Measurements from ENCODE around the gene POTEH.
"Not testable (repeated sequence)": the region's sequence is repeated elsewhere in the genome, so short reads cannot be mapped to it uniquely, and the experiment has no call there.

The POTEH gene

DNA sequence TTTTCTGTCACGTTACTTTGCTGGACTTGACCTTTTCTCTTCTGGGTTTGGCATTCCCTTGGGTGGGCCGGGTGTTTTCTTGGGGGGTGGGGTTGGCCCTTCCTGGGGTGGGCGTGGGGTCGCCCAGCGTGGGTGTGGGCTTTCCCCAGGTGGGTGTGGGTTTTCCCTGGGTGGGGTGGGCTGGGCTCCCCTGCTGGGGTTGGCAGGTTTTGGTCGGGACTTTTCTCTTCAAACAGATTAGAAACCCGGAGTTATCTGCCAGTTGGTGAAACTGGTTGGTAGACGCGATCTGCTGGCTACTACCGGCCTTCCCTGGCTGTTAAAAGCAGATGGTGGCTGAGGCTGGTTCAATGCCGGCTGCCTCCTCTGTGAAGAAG, at the start of gene POTEH:
TSS of gene POTEH (plus strand) at position 278 of the 377 bp plus-strand sequence. CDS start at position 330, 52 bp downstream.
- H3K9me3 ChIP-seq (ENCODE audit: control insufficient read depth, low read length); H3K4me3 ChIP-seq (ENCODE audit: low read length); H3K36me3 ChIP-seq (ENCODE audit: control insufficient read depth, insufficient read depth, low read length); H3K9ac ChIP-seq (ENCODE audit: low read length); H3K27me3 ChIP-seq (ENCODE audit: control insufficient read depth, insufficient read depth, low read length); H3K4me1 ChIP-seq (ENCODE audit: control insufficient read depth, insufficient read depth, low read length): not testable (repeated sequence)

DNA sequence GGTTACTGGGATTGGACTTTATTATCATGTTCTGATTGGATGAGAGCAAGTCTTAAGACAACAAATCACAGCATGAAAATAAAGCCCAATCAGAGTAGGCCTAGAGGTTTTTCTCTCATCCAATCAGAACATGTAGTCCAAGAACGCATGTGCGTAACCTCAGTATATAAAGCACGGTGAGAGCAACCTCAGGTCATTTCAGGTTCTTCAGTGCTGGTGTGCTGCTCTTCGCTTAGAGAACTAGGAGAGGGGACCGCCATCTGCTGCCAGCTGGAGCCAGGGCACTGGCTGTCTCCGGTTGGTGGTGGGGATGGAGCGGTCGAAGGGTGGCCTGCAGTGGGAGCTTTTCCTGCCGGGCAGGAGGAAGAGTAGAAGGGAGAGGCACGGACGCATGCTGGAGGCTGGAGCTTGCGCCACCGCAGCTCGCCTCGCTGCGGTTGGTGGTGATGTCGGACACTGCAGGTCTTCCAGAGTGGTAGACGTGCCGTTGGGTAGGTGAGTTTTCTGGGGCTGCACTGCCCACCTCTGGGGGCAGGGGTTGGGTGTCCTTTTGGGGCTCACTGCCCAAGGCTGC, 47.5 kb upstream of the POTEH start:
- H3K9ac ChIP-seq (ENCODE audit: low read length); H3K36me3 ChIP-seq (ENCODE audit: control insufficient read depth, insufficient read depth, low read length); H3K9me3 ChIP-seq (ENCODE audit: control insufficient read depth, low read length); H3K4me3 ChIP-seq (ENCODE audit: low read length); H3K27me3 ChIP-seq (ENCODE audit: control insufficient read depth, insufficient read depth, low read length); H3K4me1 ChIP-seq (ENCODE audit: control insufficient read depth, insufficient read depth, low read length): not testable (repeated sequence)

DNA sequence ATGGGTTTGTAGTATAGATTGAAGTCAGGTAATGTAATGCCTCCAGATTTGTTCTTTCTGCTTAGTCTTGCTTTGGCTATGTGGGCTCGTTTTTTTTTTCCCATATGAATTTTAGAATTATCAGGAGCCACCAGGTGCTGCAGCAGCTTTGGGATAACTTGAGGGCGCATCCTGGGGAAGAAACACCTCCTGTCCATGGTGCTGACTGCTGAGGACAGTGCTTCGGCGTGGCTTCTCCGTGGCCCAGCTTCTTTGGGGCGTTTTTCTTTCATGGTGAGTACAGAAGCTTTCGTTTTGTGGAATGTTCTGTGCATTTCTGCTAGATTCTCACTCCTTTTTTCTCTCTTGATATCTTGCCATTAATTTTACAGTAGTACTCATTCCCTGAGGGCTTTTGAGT, 37.9 kb upstream of the POTEH start:
- H3K36me3 ChIP-seq (ENCODE audit: control insufficient read depth, insufficient read depth, low read length); H3K27me3 ChIP-seq (ENCODE audit: control insufficient read depth, insufficient read depth, low read length); H3K4me1 ChIP-seq (ENCODE audit: control insufficient read depth, insufficient read depth, low read length); H3K9me3 ChIP-seq (ENCODE audit: control insufficient read depth, low read length); H3K9ac ChIP-seq (ENCODE audit: low read length); H3K4me3 ChIP-seq (ENCODE audit: low read length): not testable (repeated sequence)

DNA sequence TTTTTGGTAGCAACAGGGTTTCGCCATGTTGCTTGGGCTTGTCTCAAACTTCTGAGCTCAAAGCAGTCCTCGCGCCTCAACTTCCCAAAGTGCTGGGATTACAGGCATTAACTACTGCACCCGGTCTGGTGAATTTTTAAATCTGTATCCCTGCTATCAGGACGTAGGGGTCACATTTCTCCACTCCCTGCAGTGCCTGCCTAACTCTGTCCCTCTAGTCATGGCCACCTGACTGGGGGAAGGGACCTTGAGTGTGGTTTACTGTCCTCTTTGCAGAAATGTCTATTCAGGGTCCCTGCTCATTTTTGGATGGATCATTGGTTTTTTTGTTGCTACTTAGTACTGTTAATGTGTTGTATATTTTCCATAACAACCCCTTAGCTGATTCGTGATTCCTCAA, 37.1 kb upstream of the POTEH start:
- not testable (repeated sequence) for H3K36me3 ChIP-seq (ENCODE audit: control insufficient read depth, insufficient read depth, low read length); H3K9ac ChIP-seq (ENCODE audit: low read length); H3K9me3 ChIP-seq (ENCODE audit: control insufficient read depth, low read length); H3K27me3 ChIP-seq (ENCODE audit: control insufficient read depth, insufficient read depth, low read length); H3K4me3 ChIP-seq (ENCODE audit: low read length); H3K4me1 ChIP-seq (ENCODE audit: control insufficient read depth, insufficient read depth, low read length)

DNA sequence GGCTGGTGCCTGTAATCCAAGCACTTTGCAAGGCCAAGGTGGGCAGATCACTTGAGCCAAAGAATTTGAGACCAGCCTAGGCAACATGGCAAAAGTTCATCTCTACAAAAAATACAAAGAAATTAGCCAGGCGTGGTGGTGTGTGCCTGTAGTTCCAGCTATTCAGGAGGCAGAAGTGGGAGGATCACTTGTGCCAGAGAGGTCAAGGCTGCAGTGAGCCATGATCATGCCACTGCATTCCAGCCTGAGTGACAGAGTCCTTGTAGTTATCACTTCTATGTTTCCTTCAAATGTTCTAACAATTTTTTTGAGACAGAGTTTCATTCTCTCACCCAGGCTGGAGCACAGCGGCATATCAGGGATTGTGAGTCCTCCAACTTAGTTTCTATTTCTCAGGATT, 36.6 kb upstream of the POTEH start:
- H3K9me3 ChIP-seq (ENCODE audit: control insufficient read depth, low read length); H3K36me3 ChIP-seq (ENCODE audit: control insufficient read depth, insufficient read depth, low read length); H3K4me1 ChIP-seq (ENCODE audit: control insufficient read depth, insufficient read depth, low read length); H3K27me3 ChIP-seq (ENCODE audit: control insufficient read depth, insufficient read depth, low read length); H3K4me3 ChIP-seq (ENCODE audit: low read length); H3K9ac ChIP-seq (ENCODE audit: low read length): not testable (repeated sequence)

DNA sequence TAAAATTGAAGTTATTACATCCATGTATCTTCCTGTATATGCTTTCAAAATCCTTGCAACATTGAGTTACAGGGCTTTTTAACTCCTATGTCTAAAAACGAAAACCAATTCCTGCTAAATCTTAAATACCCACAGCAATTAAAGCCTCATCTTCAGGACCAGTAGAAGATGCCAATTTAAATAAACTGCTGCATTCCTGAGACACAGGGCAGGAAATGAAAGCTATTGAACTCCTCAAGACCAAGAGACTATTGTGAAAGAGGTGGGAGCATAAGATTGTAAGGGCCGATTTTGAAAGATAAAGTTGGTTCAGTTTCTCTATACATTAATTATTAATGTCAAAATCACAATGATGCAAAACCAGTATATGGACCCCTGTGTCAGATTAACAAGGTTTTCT, 28.7 kb upstream of the POTEH start:
- not testable (repeated sequence) for H3K27me3 ChIP-seq (ENCODE audit: control insufficient read depth, insufficient read depth, low read length); H3K4me1 ChIP-seq (ENCODE audit: control insufficient read depth, insufficient read depth, low read length); H3K4me3 ChIP-seq (ENCODE audit: low read length); H3K9ac ChIP-seq (ENCODE audit: low read length); H3K9me3 ChIP-seq (ENCODE audit: control insufficient read depth, low read length); H3K36me3 ChIP-seq (ENCODE audit: control insufficient read depth, insufficient read depth, low read length)

DNA sequence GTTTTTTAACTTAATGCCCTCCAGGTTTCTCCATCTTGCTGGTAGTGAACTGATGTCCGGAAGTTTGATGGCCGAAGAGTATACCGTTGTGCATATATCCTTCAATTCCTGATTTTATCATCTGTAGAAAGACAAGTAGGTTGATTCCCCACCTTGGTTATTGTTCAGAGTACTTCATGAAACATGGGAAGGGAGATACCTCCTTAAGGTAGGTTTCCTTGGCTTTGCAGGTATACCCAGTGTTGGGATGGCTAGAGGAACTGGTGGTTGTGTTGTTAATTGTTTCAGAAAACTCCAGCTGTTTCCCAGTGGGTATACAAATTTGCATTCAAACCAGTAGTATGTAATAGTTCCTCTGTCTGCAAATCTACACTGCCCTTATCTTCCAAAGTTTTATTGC, 25.1 kb upstream of the POTEH start:
- not testable (repeated sequence) for H3K4me3 ChIP-seq (ENCODE audit: low read length); H3K27me3 ChIP-seq (ENCODE audit: control insufficient read depth, insufficient read depth, low read length); H3K9ac ChIP-seq (ENCODE audit: low read length); H3K9me3 ChIP-seq (ENCODE audit: control insufficient read depth, low read length); H3K36me3 ChIP-seq (ENCODE audit: control insufficient read depth, insufficient read depth, low read length); H3K4me1 ChIP-seq (ENCODE audit: control insufficient read depth, insufficient read depth, low read length)

DNA sequence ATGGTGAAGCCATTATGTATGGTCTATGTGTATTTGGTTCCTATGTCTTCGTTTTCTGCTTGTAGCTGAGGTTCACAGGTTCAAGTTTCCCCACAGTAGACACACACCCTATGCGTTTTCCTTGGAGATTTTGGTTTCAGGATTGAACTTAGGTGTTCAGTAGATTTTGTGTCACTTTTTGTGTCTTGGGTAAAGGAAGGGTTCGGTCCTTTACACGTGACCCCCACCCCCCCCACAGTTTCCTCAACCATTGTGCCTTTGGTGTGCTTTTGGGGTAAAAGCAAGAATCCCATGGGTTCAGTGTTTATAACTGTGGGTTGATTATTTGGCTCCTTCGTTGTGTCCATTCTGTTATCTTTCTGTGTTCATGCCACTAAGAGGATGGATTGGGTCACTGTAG, 24.3 kb upstream of the POTEH start:
- H3K27me3 ChIP-seq (ENCODE audit: control insufficient read depth, insufficient read depth, low read length); H3K4me3 ChIP-seq (ENCODE audit: low read length); H3K9me3 ChIP-seq (ENCODE audit: control insufficient read depth, low read length); H3K36me3 ChIP-seq (ENCODE audit: control insufficient read depth, insufficient read depth, low read length); H3K4me1 ChIP-seq (ENCODE audit: control insufficient read depth, insufficient read depth, low read length); H3K9ac ChIP-seq (ENCODE audit: low read length): not testable (repeated sequence)

DNA sequence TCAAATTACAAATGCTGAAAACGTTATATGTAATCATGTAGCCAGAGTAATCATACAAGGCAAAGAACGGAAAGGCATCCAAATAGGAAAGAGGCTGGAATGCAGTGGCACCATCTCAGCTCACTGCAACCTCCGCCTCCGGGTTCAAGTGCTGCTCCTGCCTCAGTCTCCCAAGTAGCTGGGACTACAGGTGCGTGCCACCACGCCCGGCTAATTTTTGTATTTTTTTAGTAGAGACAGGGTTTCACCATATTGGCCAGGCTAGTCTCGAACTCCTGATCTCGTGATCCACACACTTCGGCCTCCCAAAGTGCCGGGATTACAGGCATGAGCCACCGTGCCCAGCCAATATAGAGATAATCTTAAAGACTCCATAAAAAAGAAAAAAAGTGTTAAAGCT, 20.4 kb upstream of the POTEH start:
- H3K9ac ChIP-seq (ENCODE audit: low read length); H3K4me3 ChIP-seq (ENCODE audit: low read length); H3K36me3 ChIP-seq (ENCODE audit: control insufficient read depth, insufficient read depth, low read length); H3K9me3 ChIP-seq (ENCODE audit: control insufficient read depth, low read length); H3K4me1 ChIP-seq (ENCODE audit: control insufficient read depth, insufficient read depth, low read length); H3K27me3 ChIP-seq (ENCODE audit: control insufficient read depth, insufficient read depth, low read length): not testable (repeated sequence)

DNA sequence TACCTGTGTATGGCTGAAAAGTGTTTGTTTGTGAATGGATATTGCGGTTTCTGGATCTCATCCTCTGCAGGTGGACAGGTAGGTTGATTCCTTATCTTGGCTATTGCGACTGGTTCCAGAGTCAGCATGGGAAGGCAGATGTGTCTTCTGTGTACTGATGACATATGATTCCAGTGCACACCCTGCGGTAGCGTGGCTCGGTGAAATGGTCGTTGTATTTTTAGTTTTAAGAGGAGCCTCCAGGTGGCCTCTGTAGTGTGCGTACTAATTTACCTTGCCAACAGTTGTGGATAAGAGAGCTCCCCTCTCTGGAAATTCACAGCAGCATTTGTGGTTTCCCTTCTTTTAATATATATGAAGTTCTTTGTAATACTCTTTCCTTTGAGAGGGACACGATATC, 10.1 kb upstream of the POTEH start:
- H3K9ac ChIP-seq (ENCODE audit: low read length); H3K4me3 ChIP-seq (ENCODE audit: low read length); H3K4me1 ChIP-seq (ENCODE audit: control insufficient read depth, insufficient read depth, low read length); H3K9me3 ChIP-seq (ENCODE audit: control insufficient read depth, low read length); H3K27me3 ChIP-seq (ENCODE audit: control insufficient read depth, insufficient read depth, low read length); H3K36me3 ChIP-seq (ENCODE audit: control insufficient read depth, insufficient read depth, low read length): not testable (repeated sequence)

DNA sequence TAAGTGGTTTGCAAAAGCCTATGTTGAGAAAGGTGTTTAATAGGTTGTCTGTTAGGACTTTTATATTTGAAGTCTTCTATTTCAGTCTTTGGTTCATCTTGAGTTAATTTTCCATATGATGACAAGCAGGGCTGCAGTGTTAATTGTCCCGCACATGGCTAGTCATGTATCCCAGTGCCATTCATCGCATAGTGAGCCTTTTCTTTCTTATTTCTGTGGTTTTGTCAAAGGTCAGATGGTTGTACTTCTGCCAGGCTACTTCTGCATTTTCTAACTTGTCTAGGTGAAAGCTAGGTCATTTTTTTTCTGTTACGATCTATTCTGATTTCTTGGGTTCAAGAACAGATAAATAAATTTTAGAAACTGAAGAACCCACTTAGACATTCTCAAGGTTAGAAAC, 5.7 kb upstream of the POTEH start:
- H3K9ac ChIP-seq (ENCODE audit: low read length); H3K27me3 ChIP-seq (ENCODE audit: control insufficient read depth, insufficient read depth, low read length); H3K4me1 ChIP-seq (ENCODE audit: control insufficient read depth, insufficient read depth, low read length); H3K36me3 ChIP-seq (ENCODE audit: control insufficient read depth, insufficient read depth, low read length); H3K4me3 ChIP-seq (ENCODE audit: low read length); H3K9me3 ChIP-seq (ENCODE audit: control insufficient read depth, low read length): not testable (repeated sequence)

DNA sequence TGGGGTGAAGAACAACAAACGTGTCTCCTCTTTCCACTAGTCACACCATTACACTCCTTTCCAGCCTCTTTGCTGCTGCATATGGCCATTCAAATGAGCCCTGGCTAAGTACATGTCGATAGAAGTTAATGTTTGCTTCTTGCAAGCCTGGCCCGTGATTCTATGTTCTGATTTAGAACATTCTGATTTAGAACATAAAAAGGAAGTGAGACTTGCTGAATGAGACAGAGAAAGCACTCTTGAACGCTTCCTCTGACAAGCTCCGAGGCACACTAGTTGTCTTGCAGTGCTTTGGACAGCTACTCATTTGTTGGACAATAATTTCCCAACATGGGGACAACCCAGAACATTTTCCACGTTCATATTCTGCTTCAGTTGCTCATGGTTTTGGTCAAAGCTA, 5.1 kb upstream of the POTEH start:
- not testable (repeated sequence) for H3K27me3 ChIP-seq (ENCODE audit: control insufficient read depth, insufficient read depth, low read length); H3K4me3 ChIP-seq (ENCODE audit: low read length); H3K4me1 ChIP-seq (ENCODE audit: control insufficient read depth, insufficient read depth, low read length); H3K9ac ChIP-seq (ENCODE audit: low read length); H3K9me3 ChIP-seq (ENCODE audit: control insufficient read depth, low read length); H3K36me3 ChIP-seq (ENCODE audit: control insufficient read depth, insufficient read depth, low read length)

DNA sequence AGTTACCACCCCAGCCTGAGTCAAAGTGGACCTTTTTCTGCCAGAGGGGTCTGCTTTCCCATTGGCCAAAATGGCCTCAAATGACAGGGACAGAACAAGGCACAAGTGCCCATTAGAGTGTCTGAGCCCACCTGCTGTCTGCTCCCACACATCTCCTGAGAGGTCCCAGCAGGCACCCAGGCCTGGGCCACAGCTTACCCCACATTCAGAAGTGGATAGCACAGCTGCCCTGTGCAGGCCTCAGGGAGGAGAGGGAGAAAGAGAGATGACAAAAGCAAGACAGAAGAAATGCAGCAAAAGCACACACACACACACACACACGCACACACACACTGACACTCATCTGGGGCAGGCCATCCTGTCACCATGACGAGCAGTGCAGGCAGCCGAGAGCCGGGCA, 4.2 kb upstream of the POTEH start:
- H3K9ac ChIP-seq (ENCODE audit: low read length); H3K36me3 ChIP-seq (ENCODE audit: control insufficient read depth, insufficient read depth, low read length); H3K4me1 ChIP-seq (ENCODE audit: control insufficient read depth, insufficient read depth, low read length); H3K9me3 ChIP-seq (ENCODE audit: control insufficient read depth, low read length); H3K27me3 ChIP-seq (ENCODE audit: control insufficient read depth, insufficient read depth, low read length); H3K4me3 ChIP-seq (ENCODE audit: low read length): not testable (repeated sequence)
